ENCODE measurements around the gene CD99L2. TPM values are rescaled to one million over a fixed set of nuclear protein-coding genes. Genes with fewer than 3 reads are reported as not detected.
A peak's percentile ranks its signal among the peaks of the same experiment; 100 is the strongest.
"Not testable (repeated sequence)": the region's sequence is repeated elsewhere in the genome, so short reads cannot be mapped to it uniquely, and the experiment has no call there.

CD99L2 gene
- total RNA-seq, 2 donors from 2014 or later: 11.6 to 17.6 TPM

GRCh38 chrX:150875621-150876020 is 22.8 kb downstream of the CD99L2 start:
- Mint-ChIP-seq H3K27ac (peak overlapping the region; percentile 59), H3K4me3 (peak overlapping the region; percentile 68), H3K4me1 (peaks cover 34% of the 10 kb centered on the region)
- not testable (repeated sequence) for H3K36me3 Mint-ChIP-seq (ENCODE audit: low read depth); H3K9me3 Mint-ChIP-seq; H3K27me3 Mint-ChIP-seq
- ATAC-seq (replicated peaks): peak; percentile 27

GRCh38 chrX:150874448-150874847 is 24.0 kb downstream of the CD99L2 start:
- Mint-ChIP-seq H3K4me1 (peaks cover 31% of the 10 kb centered on the region), H3K27me3 (no peaks in the 10 kb centered on the region), H3K36me3 (ENCODE audit: low read depth) (peaks cover 9% of the 10 kb centered on the region), H3K9me3 (peaks cover 4% of the 10 kb centered on the region), H3K4me3 (peak overlapping the region; percentile 68), H3K27ac (peak overlapping the region; percentile 88)
- ATAC-seq (replicated peaks): no peak

- H3K4me3 Mint-ChIP-seq: peak overlapping the region; percentile 68
- H3K27ac Mint-ChIP-seq: peak overlapping the region; percentile 88
- peaks cover 9% of the 10 kb centered on the region for H3K36me3 Mint-ChIP-seq (ENCODE audit: low read depth)
- peaks cover 34% of the 10 kb centered on the region for H3K4me1 Mint-ChIP-seq
- H3K9me3 Mint-ChIP-seq: no peaks in the 10 kb centered on the region
- H3K27me3 Mint-ChIP-seq: no peaks in the 10 kb centered on the region
- peak; percentile 75 for ATAC-seq (replicated peaks)
Measured at GRCh38 chrX:150873616-150874015, 24.9 kb downstream of the CD99L2 start.

GRCh38 chrX:150872773-150873336 is 25.6 kb downstream of the CD99L2 start:
- Mint-ChIP-seq H3K27me3 (no peaks in the 10 kb centered on the region), H3K9me3 (no peaks in the 10 kb centered on the region), H3K27ac (no peak overlapping the region), H3K4me3 (no peak overlapping the region), H3K36me3 (ENCODE audit: low read depth) (peaks cover 9% of the 10 kb centered on the region), H3K4me1 (peaks cover 36% of the 10 kb centered on the region)
- no peak for ATAC-seq (replicated peaks)

GRCh38 chrX:150871341-150871811 is 27.1 kb downstream of the CD99L2 start:
- Mint-ChIP-seq H3K27me3 (no peaks in the 10 kb centered on the region), H3K9me3 (no peaks in the 10 kb centered on the region), H3K4me3 (peak overlapping the region; percentile 39), H3K36me3 (ENCODE audit: low read depth) (peaks cover 9% of the 10 kb centered on the region), H3K4me1 (peaks cover 36% of the 10 kb centered on the region), H3K27ac (peak overlapping the region; percentile 36)
- no peak for ATAC-seq (replicated peaks)

- no peak for ATAC-seq (replicated peaks)
- no peaks in the 10 kb centered on the region for H3K27me3 Mint-ChIP-seq
- H3K4me3 Mint-ChIP-seq: peak overlapping the region; percentile 39
- peaks cover 33% of the 10 kb centered on the region for H3K4me1 Mint-ChIP-seq
- peak overlapping the region; percentile 36 for H3K27ac Mint-ChIP-seq
- H3K9me3 Mint-ChIP-seq: no peaks in the 10 kb centered on the region
- H3K36me3 Mint-ChIP-seq (ENCODE audit: low read depth): peaks cover 6% of the 10 kb centered on the region
Measured at GRCh38 chrX:150870487-150871340, 27.8 kb downstream of the CD99L2 start.

- H3K36me3 Mint-ChIP-seq (ENCODE audit: low read depth): peaks cover 5% of the 10 kb centered on the region
- H3K4me1 Mint-ChIP-seq: peaks cover 27% of the 10 kb centered on the region
- ATAC-seq (replicated peaks): no peak
- H3K27me3 Mint-ChIP-seq: no peaks in the 10 kb centered on the region
- no peak overlapping the region for H3K4me3 Mint-ChIP-seq
- no peak overlapping the region for H3K27ac Mint-ChIP-seq
- H3K9me3 Mint-ChIP-seq: no peaks in the 10 kb centered on the region
Measured at GRCh38 chrX:150870029-150870428, 28.4 kb downstream of the CD99L2 start.

- ATAC-seq (replicated peaks): no peak
- peaks cover 27% of the 10 kb centered on the region for H3K4me1 Mint-ChIP-seq
- H3K4me3 Mint-ChIP-seq: no peak overlapping the region
- no peaks in the 10 kb centered on the region for H3K27me3 Mint-ChIP-seq
- peaks cover 6% of the 10 kb centered on the region for H3K36me3 Mint-ChIP-seq (ENCODE audit: low read depth)
- H3K9me3 Mint-ChIP-seq: no peaks in the 10 kb centered on the region
- H3K27ac Mint-ChIP-seq: no peak overlapping the region
Measured at GRCh38 chrX:150869450-150869849, 29.0 kb downstream of the CD99L2 start.

GRCh38 chrX:150868625-150869024 is 29.8 kb downstream of the CD99L2 start:
- Mint-ChIP-seq H3K27me3 (no peaks in the 10 kb centered on the region), H3K27ac (no peak overlapping the region), H3K4me1 (peaks cover 21% of the 10 kb centered on the region), H3K4me3 (no peak overlapping the region), H3K9me3 (no peaks in the 10 kb centered on the region), H3K36me3 (ENCODE audit: low read depth) (peaks cover 6% of the 10 kb centered on the region)
- ATAC-seq (replicated peaks): peak; percentile 19

GRCh38 chrX:150864127-150864526 is 34.3 kb downstream of the CD99L2 start:
- H3K9me3 Mint-ChIP-seq: no peaks in the 10 kb centered on the region
- H3K36me3 Mint-ChIP-seq (ENCODE audit: low read depth): peaks cover 10% of the 10 kb centered on the region
- ATAC-seq (replicated peaks): no peak
- H3K4me3 Mint-ChIP-seq: no peak overlapping the region
- no peak overlapping the region for H3K27ac Mint-ChIP-seq
- no peaks in the 10 kb centered on the region for H3K27me3 Mint-ChIP-seq
- H3K4me1 Mint-ChIP-seq: peaks cover 7% of the 10 kb centered on the region

GRCh38 chrX:150863191-150863590 is 35.3 kb downstream of the CD99L2 start:
- ATAC-seq (replicated peaks): no peak
- H3K9me3 Mint-ChIP-seq: peaks cover 5% of the 10 kb centered on the region
- no peaks in the 10 kb centered on the region for H3K4me1 Mint-ChIP-seq
- H3K27me3 Mint-ChIP-seq: no peaks in the 10 kb centered on the region
- H3K27ac Mint-ChIP-seq: no peak overlapping the region
- H3K36me3 Mint-ChIP-seq (ENCODE audit: low read depth): peaks cover 10% of the 10 kb centered on the region
- H3K4me3 Mint-ChIP-seq: no peak overlapping the region

- Mint-ChIP-seq H3K4me3 (no peak overlapping the region), H3K4me1 (no peaks in the 10 kb centered on the region), H3K27me3 (no peaks in the 10 kb centered on the region), H3K27ac (no peak overlapping the region), H3K36me3 (ENCODE audit: low read depth) (peaks cover 4% of the 10 kb centered on the region), H3K9me3 (peaks cover 5% of the 10 kb centered on the region)
- ATAC-seq (replicated peaks): no peak
Measured at GRCh38 chrX:150857453-150857852, 41.0 kb downstream of the CD99L2 start.

GRCh38 chrX:150856785-150857184 is 41.7 kb downstream of the CD99L2 start:
- H3K36me3 Mint-ChIP-seq (ENCODE audit: low read depth): peaks cover 4% of the 10 kb centered on the region
- H3K4me3 Mint-ChIP-seq: no peak overlapping the region
- H3K27ac Mint-ChIP-seq: no peak overlapping the region
- peaks cover 5% of the 10 kb centered on the region for H3K9me3 Mint-ChIP-seq
- ATAC-seq (replicated peaks): no peak
- no peaks in the 10 kb centered on the region for H3K4me1 Mint-ChIP-seq
- no peaks in the 10 kb centered on the region for H3K27me3 Mint-ChIP-seq

GRCh38 chrX:150856101-150856500 is 42.4 kb downstream of the CD99L2 start:
- H3K4me3 Mint-ChIP-seq: no peak overlapping the region
- no peaks in the 10 kb centered on the region for H3K27me3 Mint-ChIP-seq
- H3K9me3 Mint-ChIP-seq: peaks cover 5% of the 10 kb centered on the region
- no peak overlapping the region for H3K27ac Mint-ChIP-seq
- H3K4me1 Mint-ChIP-seq: no peaks in the 10 kb centered on the region
- no peak for ATAC-seq (replicated peaks)
- peaks cover 4% of the 10 kb centered on the region for H3K36me3 Mint-ChIP-seq (ENCODE audit: low read depth)

GRCh38 chrX:150854856-150855255 is 43.6 kb downstream of the CD99L2 start:
- Mint-ChIP-seq H3K9me3 (peaks cover 5% of the 10 kb centered on the region), H3K4me1 (no peaks in the 10 kb centered on the region), H3K27me3 (no peaks in the 10 kb centered on the region), H3K36me3 (ENCODE audit: low read depth) (peaks cover under 1% of the 10 kb centered on the region), H3K4me3 (no peak overlapping the region), H3K27ac (no peak overlapping the region)
- ATAC-seq (replicated peaks): no peak
